22Rv1 (cell line): ENCODE data around the gene REG1A.

Experiments used
- ZFX ChIP-seq: fragments of 450-650 bp; IDR thresholded peaks from 2 replicates; pipeline ENCODE4 v1.6.1; 2017; ENCODE audit warnings: antibody characterized with exemption, borderline replicate concordance
- TF ChIP-seq, protein P1 (sequence below): fragments of 450-650 bp; IDR thresholded peaks from 2 replicates; pipeline ENCODE4 v1.5.1; 2017; ENCODE audit warnings: mild to moderate bottlenecking

GRCh38 chr2:79128406-79128805 lies 8.1 kb downstream of the REG1A start:
- TF ChIP-seq, protein P1, sequence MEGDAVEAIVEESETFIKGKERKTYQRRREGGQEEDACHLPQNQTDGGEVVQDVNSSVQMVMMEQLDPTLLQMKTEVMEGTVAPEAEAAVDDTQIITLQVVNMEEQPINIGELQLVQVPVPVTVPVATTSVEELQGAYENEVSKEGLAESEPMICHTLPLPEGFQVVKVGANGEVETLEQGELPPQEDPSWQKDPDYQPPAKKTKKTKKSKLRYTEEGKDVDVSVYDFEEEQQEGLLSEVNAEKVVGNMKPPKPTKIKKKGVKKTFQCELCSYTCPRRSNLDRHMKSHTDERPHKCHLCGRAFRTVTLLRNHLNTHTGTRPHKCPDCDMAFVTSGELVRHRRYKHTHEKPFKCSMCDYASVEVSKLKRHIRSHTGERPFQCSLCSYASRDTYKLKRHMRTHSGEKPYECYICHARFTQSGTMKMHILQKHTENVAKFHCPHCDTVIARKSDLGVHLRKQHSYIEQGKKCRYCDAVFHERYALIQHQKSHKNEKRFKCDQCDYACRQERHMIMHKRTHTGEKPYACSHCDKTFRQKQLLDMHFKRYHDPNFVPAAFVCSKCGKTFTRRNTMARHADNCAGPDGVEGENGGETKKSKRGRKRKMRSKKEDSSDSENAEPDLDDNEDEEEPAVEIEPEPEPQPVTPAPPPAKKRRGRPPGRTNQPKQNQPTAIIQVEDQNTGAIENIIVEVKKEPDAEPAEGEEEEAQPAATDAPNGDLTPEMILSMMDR, result no peak
- no peak for TF ChIP-seq ZFX
